ENCODE results near the gene SPATA6L. TPM values are rescaled to one million over a fixed set of nuclear protein-coding genes. Genes with fewer than 3 reads are reported as not detected.

SPATA6L gene
- total and polyA plus RNA-seq, 9 of the 15 experiments (the other 6 are each of a cell fraction or from before 2014, with no cell fraction given): 0.03 to 1.00 (median 0.08) TPM; not detected in 4

DNA sequence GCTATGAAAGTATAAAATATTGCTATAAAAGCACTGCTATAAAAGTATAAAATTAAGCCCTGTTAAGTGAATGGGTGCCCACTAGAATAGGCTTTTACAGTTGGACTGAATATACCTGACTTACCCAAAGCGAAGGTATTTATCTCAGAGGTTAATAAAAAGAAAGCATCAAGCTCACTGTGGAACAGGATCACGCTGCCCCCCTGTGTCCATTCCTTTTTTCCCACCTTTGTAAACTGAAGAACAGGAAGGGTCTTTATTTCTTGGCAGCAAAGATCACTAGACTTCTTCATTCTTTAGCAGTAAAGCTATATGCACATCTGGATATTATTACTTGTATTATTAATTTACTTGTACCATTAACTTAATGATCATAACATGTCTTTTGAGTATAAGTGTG, 26.3 kb downstream of the SPATA6L start (continued):
- TF ChIP-seq PHTF2 (CRISPR knock-in tag; IDR thresholded peaks at IDR 0.05) (no peak), SMC3 (conservative IDR thresholded peaks at IDR 0.05; ENCODE audit: insufficient read depth, low read depth, low read length) (0 out of 2 replicates have a peak, but pooled peaks have one; percentile 16), ZNF174 (CRISPR knock-in tag; IDR thresholded peaks at IDR 0.05) (no peak), ZNF561 (CRISPR knock-in tag; conservative IDR thresholded peaks at IDR 0.05) (no peak), FIP1L1 (IDR thresholded peaks at IDR 0.05; ENCODE audit: low read depth, low read length, poor library complexity, severe bottlenecking) (no peak), HOXB6 (CRISPR knock-in tag; IDR thresholded peaks at IDR 0.05; ENCODE audit: borderline replicate concordance) (no peak), ZNF184 (CRISPR knock-in tag; IDR thresholded peaks at IDR 0.05) (no peak)
- TF ChIP-seq, protein P1, sequence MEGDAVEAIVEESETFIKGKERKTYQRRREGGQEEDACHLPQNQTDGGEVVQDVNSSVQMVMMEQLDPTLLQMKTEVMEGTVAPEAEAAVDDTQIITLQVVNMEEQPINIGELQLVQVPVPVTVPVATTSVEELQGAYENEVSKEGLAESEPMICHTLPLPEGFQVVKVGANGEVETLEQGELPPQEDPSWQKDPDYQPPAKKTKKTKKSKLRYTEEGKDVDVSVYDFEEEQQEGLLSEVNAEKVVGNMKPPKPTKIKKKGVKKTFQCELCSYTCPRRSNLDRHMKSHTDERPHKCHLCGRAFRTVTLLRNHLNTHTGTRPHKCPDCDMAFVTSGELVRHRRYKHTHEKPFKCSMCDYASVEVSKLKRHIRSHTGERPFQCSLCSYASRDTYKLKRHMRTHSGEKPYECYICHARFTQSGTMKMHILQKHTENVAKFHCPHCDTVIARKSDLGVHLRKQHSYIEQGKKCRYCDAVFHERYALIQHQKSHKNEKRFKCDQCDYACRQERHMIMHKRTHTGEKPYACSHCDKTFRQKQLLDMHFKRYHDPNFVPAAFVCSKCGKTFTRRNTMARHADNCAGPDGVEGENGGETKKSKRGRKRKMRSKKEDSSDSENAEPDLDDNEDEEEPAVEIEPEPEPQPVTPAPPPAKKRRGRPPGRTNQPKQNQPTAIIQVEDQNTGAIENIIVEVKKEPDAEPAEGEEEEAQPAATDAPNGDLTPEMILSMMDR (IDR thresholded peaks at IDR 0.05 in 2 of 3, conservative IDR thresholded peaks at IDR 0.05 in 1 of 3; ENCODE audit: insufficient read depth in 2 of 3, low read depth in 1 of 3, low read length in 3 of 3): peak; percentile 9 to 37 (median 32); a peak in 3 of 6 replicates

DNA sequence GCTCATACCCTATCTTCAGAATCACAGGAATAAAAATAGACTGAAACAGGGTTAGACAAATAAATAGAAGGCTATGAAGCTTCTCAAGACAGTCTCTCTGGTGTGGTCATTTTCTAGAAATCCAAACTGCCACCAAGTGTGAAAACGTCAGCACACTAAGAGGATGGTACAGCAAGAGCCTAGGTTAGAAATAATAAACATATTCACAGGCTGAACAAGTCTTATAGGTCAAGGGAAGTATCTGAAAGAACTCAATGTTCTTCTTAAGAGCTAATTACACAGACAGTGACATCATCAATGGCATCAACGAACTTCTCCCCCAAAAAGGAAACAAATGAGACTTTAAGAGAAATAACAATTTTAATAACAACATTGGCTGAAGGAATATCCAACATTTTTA, 26.9 kb downstream of the SPATA6L start:
- no peak for FAIRE-seq
- Histone ChIP-seq H3K79me2 (ENCODE audit: control insufficient read depth, insufficient read depth, low read length) (no peaks in the 10 kb centered on the region), H3K4me3 (no peak overlapping the region), H3K27ac (ENCODE audit: extremely low read depth, low read depth, low read length) (no peak overlapping the region), H3K9me1 (ENCODE audit: control insufficient read depth, insufficient read depth, low read length) (no peaks in the 10 kb centered on the region), H3K9ac (ENCODE audit: insufficient read depth in 1 of 2, low read depth in 2 of 2, low read length in 2 of 2) (no peak overlapping the region), H3K4me1 (replicated peaks in 1 of 2; ENCODE audit: control insufficient read depth in 2 of 2, insufficient read depth in 2 of 2, low read length in 2 of 2) (no peaks in the 10 kb centered on the region), H3K9me3 (replicated peaks; ENCODE audit: control insufficient read depth, insufficient read depth, low read depth, low read length) (no peaks in the 10 kb centered on the region), H3K4me2 (ENCODE audit: insufficient read depth, low read length) (no peak overlapping the region), H3K27me3 (ENCODE audit: control insufficient read depth in 2 of 2, insufficient read depth in 2 of 2, low read length in 2 of 2) (peaks cover 2 to 6% of the 10 kb centered on the region in 2 experiments; a peak in 2 of 5 replicates), H2AFZ (ENCODE audit: low read depth, low read length) (no peak overlapping the region), H4K20me1 (replicated peaks; ENCODE audit: control insufficient read depth, insufficient read depth, low read length) (no peaks in the 10 kb centered on the region), H3K36me3 (ENCODE audit: control insufficient read depth, insufficient read depth, low read length) (no peaks in the 10 kb centered on the region)
- TF ChIP-seq NONO (IDR thresholded peaks at IDR 0.05; ENCODE audit: low read depth in 2 of 2, low read length in 1 of 2) (no peak), CBX2 (IDR thresholded peaks at IDR 0.05; ENCODE audit: insufficient read depth, low read length, poor library complexity, severe bottlenecking) (no peak), PURB (CRISPR knock-in tag; IDR thresholded peaks at IDR 0.05; ENCODE audit: low read depth) (no peak)
- 0% methylated on average over 2 of the region's 2 CpGs for WGBS (ENCODE audit: insufficient coverage, low coverage, missing lambda C conversion rate)
- ChIA-PET POLR2A (no interaction called here), CTCF (ENCODE audit: low intra/inter-chr PET ratio) (no interaction called here)
- no TSS peak for BruUV-seq (replicated peaks)
- intact Hi-C loops (cut with micrococcal nuclease): no loop called here
- DNase-seq (ENCODE audit: extremely low read depth in 1 of 4, low spot score in 3 of 4): no peak
- in situ Hi-C loops (cut with MboI): no loop called here
- ATAC-seq: no peak

Measured in K562 (cell line).